Calu3 (cell line): ENCODE results near the gene CNNM1. TPM values are rescaled to one million over a fixed set of nuclear protein-coding genes. Genes with fewer than 3 reads are reported as not detected.

ENCODE experiments used
- BruUV-seq: library from RNA; stranded (reverse); fragments of 400-500 nt; replicated peaks from 2 replicates; lab custom pipeline; 2021; lab: Mats Ljungman, UMichigan
- CTCF ChIA-PET: fragments of 300-600 bp; sonication (Branson Sonifier 250); formaldehyde crosslinking; loops from one replicate; lab custom pipeline; 2022; ENCODE audit warnings: antibody characterized with exemption; lab: Charles Lee
- DNase-seq: peaks from one replicate; pipeline ENCODE4 v3.0.0; 2022
- H3K27ac Mint-ChIP-seq: one replicate; pipeline ENCODE4 v1.8.0; 2022; ENCODE audit warnings: mixed read lengths; ENCODE audit not compliant: unreplicated experiment
- H3K27me3 Mint-ChIP-seq: one replicate; pipeline ENCODE4 v1.8.0; 2022; ENCODE audit warnings: mixed read lengths; ENCODE audit not compliant: unreplicated experiment
- H3K36me3 Mint-ChIP-seq: one replicate; pipeline ENCODE4 v1.8.0; 2022; ENCODE audit warnings: mild to moderate bottlenecking, moderate library complexity, mixed read lengths; ENCODE audit not compliant: insufficient read depth, unreplicated experiment
- H3K4me1 Mint-ChIP-seq: one replicate; pipeline ENCODE4 v1.8.0; 2022; ENCODE audit warnings: mild to moderate bottlenecking, low read depth, mixed read lengths; ENCODE audit not compliant: unreplicated experiment
- H3K4me3 Mint-ChIP-seq: one replicate; pipeline ENCODE4 v1.8.0; 2022; ENCODE audit warnings: mild to moderate bottlenecking, low read depth, moderate library complexity, mixed read lengths; ENCODE audit not compliant: unreplicated experiment
- H3K9me3 Mint-ChIP-seq: one replicate; pipeline ENCODE4 v1.8.0; 2022; ENCODE audit warnings: low read depth, mixed read lengths; ENCODE audit not compliant: unreplicated experiment
- CTCF ChIP-seq: fragments of 200-600 bp; IDR thresholded peaks from one replicate; pipeline ENCODE4 v1.8.0; 2022; ENCODE audit warnings: antibody characterized with exemption; ENCODE audit not compliant: unreplicated experiment
- intact Hi-C: fragments of 100-400 bp; cut with micrococcal nuclease; formaldehyde crosslinking; loops from one replicate; pipeline ENCODE4 v1.10.0; 2022; ENCODE audit not compliant: unreplicated experiment
- total RNA-seq: library from RNA; stranded (reverse); gene quantifications from 2 replicates; pipeline ENCODE4 v1.2.3, GENCODE V29; 2022

The CNNM1 gene
- total RNA-seq, 1 experiment from 2014 or later, result 5.8 TPM

GRCh38 chr10:99443500-99443899 lies 114.3 kb downstream of the CNNM1 start:
- CTCF ChIA-PET, result no interaction called here
- H3K36me3 Mint-ChIP-seq, result no peaks in the 10 kb centered on the region
- H3K27ac Mint-ChIP-seq, result no peak overlapping the region
- no peaks in the 10 kb centered on the region for H3K9me3 Mint-ChIP-seq
- H3K4me3 Mint-ChIP-seq, result no peak overlapping the region
- H3K27me3 Mint-ChIP-seq, result peaks cover 22% of the 10 kb centered on the region
- DNase-seq, result no peak
- BruUV-seq, result no TSS peak
- no peaks in the 10 kb centered on the region for H3K4me1 Mint-ChIP-seq
- intact Hi-C loops, result no loop called here
- TF ChIP-seq CTCF, result no peak

Other genes starting within 250 kb of the CNNM1 start
- not detected in 2 replicates for gene HPSE2, start 93.5 kb upstream of the CNNM1 start, total RNA-seq
- gene GOT1, start 101.3 kb downstream of the CNNM1 start, total RNA-seq, result 33.9 and 35.6 TPM in 2 replicates
- not detected in 2 replicates for gene NKX2-3, start 203.6 kb downstream of the CNNM1 start, total RNA-seq